Measurements from ENCODE around the gene MFAP5. TPM values are rescaled to one million over a fixed set of nuclear protein-coding genes. Genes with fewer than 3 reads are reported as not detected.
A peak's percentile ranks its signal among the peaks of the same experiment; 100 is the strongest.

Gene MFAP5
- total and polyA plus RNA-seq, 2 donors (not counting 3 experiments of a cell fraction or from before 2014, with no cell fraction given): 0.39 TPM; not detected in 1

DNA sequence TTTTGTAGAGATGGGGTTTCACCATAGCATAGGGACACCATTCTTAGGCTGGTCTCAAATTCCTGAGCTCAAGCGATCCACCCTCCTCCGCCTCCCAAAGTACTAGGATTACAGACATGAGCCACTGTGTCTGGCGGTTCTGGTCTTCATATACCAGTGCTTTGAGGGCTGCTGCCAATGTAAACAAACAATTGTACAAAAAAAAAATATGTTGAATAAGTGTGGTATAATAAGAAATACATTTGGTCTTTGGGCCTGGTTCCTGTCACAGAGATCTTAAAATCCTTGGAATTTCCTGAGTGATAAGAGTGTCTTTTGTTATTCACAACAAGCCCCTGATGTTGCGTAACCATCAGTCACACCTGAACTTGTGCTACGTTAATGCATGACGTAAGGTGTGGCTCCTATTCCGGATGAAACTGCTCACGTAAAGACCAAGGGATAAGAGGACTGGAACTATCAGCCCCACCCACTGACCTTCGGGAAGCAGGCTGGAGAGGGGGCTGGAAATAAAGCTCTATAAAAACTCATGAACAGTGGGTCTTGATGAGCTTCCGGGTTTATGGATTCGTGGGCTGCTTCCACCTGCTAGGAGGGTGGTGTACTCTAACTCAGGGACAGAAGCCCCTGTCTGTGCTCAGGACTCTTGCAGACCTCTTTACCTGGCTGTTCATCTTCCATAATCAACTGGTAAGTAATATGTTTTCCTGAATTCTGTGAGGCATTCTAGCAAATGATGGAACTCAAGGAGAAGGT, 18.7 kb upstream of the MFAP5 start:
- TF ChIP-seq EZH2 (IDR thresholded peaks at IDR 0.05; ENCODE audit: borderline replicate concordance, low read depth, low read length, severe bottlenecking): no peak
- TF ChIP-seq MYC (IDR thresholded peaks at IDR 0.05; ENCODE audit: low read depth, low read length): no peak
- TF ChIP-seq GATA2 (IDR thresholded peaks at IDR 0.05; ENCODE audit: insufficient read depth, insufficient read length, low read depth, low read length): peak; percentile 84
- peak; percentile 42 for TF ChIP-seq POLR2AphosphoS5 (IDR thresholded peaks at IDR 0.05; ENCODE audit: insufficient read depth, low read depth, low read length)
- TF ChIP-seq FOS (IDR thresholded peaks at IDR 0.05; ENCODE audit: borderline replicate concordance, insufficient read depth, low read length): peak; percentile 27
- TF ChIP-seq, protein P1, sequence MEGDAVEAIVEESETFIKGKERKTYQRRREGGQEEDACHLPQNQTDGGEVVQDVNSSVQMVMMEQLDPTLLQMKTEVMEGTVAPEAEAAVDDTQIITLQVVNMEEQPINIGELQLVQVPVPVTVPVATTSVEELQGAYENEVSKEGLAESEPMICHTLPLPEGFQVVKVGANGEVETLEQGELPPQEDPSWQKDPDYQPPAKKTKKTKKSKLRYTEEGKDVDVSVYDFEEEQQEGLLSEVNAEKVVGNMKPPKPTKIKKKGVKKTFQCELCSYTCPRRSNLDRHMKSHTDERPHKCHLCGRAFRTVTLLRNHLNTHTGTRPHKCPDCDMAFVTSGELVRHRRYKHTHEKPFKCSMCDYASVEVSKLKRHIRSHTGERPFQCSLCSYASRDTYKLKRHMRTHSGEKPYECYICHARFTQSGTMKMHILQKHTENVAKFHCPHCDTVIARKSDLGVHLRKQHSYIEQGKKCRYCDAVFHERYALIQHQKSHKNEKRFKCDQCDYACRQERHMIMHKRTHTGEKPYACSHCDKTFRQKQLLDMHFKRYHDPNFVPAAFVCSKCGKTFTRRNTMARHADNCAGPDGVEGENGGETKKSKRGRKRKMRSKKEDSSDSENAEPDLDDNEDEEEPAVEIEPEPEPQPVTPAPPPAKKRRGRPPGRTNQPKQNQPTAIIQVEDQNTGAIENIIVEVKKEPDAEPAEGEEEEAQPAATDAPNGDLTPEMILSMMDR (IDR thresholded peaks at IDR 0.05; ENCODE audit: extremely low read depth in 1 of 2, insufficient read depth in 1 of 2, low read depth in 1 of 2, low read length in 2 of 2): no peak
- peak; percentile 72 for TF ChIP-seq JUN (IDR thresholded peaks at IDR 0.05; ENCODE audit: borderline replicate concordance, insufficient read depth, insufficient read length, low read depth)
- no peak for TF ChIP-seq POLR2A (IDR thresholded peaks at IDR 0.05; ENCODE audit: low read depth, low read length)
- TF ChIP-seq, protein P2, sequence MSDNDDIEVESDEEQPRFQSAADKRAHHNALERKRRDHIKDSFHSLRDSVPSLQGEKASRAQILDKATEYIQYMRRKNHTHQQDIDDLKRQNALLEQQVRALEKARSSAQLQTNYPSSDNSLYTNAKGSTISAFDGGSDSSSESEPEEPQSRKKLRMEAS (IDR thresholded peaks at IDR 0.05; ENCODE audit: insufficient read depth, insufficient read length): no peak
- Histone ChIP-seq H3K9ac (replicated peaks; ENCODE audit: extremely low read depth, insufficient read depth, low read length) (peak overlapping the region; percentile 61), H3K4me1 (ENCODE audit: control insufficient read depth, extremely low read depth, insufficient read depth, low read length) (peaks cover 27% of the 10 kb centered on the region), H4K20me1 (replicated peaks; ENCODE audit: control insufficient read depth, extremely low read depth, insufficient read depth, low read length) (no peaks in the 10 kb centered on the region), H3K36me3 (ENCODE audit: control insufficient read depth in 2 of 2, extremely low read depth in 1 of 2, insufficient read depth in 2 of 2, low read length in 2 of 2) (no peaks in the 10 kb centered on the region), H2AFZ (ENCODE audit: low read depth, low read length) (peak overlapping the region; percentile 18), H3K27ac (ENCODE audit: insufficient read depth, low read depth, low read length) (peak overlapping the region; percentile 63), H3K27me3 (ENCODE audit: control insufficient read depth in 2 of 2, insufficient read depth in 2 of 2, low read length in 2 of 2) (no peaks in the 10 kb centered on the region), H3K4me3 (replicated peaks in 1 of 3; ENCODE audit: insufficient read depth in 1 of 3, low read depth in 1 of 3, low read length in 3 of 3) (peak overlapping the region in 2 of 3 experiments; percentile 3 to 53), H3K4me2 (ENCODE audit: insufficient read depth, low read length) (peak overlapping the region; percentile 71), H3K9me3 (replicated peaks; ENCODE audit: control insufficient read depth, insufficient read depth, low read length) (no peaks in the 10 kb centered on the region), H3K79me2 (ENCODE audit: control insufficient read depth, insufficient read depth, low read length) (no peaks in the 10 kb centered on the region), H3K9me1 (replicated peaks; ENCODE audit: control insufficient read depth, extremely low read depth, insufficient read depth, low read length) (no peaks in the 10 kb centered on the region)
- intact Hi-C loops (cut with micrococcal nuclease): loop anchor here (1.0 kb wide), 2 partner anchors 137 to 268 kb away; partner anchors contain the start of gene M6PR
- POLR2A ChIA-PET: interaction anchor here (0.9 kb wide), 1 partner anchor 16 kb away, joined by 3 read pairs; the partner anchor contains the start of gene RIMKLB
- dilution Hi-C loops (cut with MboI; ENCODE audit: extremely low pct_ligation_motif_present, low sequenced_read_pairs): no loop called here
- CTCF ChIA-PET: interaction anchor here (0.6 to 5.8 kb wide), 32 partner anchors 10 to 368 kb away, joined by 3 to 74 read pairs (median 5); partner anchors contain the start of genes A2ML1 and RIMKLB
- peak; percentile 79 for FAIRE-seq
- no TSS peak for BruUV-seq (replicated peaks)
- DNase-seq (ENCODE audit: low read depth, low spot score): peak; percentile 91

All from endothelial cell of umbilical vein (primary cell).